HepG2 (cell line): ENCODE data around the gene HMCN2. TPM values are rescaled to one million over a fixed set of nuclear protein-coding genes. Genes with fewer than 3 reads are reported as not detected.

ENCODE experiments used
- ARHGAP35 ChIP-seq: sonication (generic); formaldehyde crosslinking; IDR thresholded peaks from 2 replicates; pipeline ENCODE4 v1.9.0; 2022; ENCODE audit warnings: mild to moderate bottlenecking, inconsistent platforms, moderate library complexity, missing genetic modification reagents, borderline replicate concordance
- EHMT2 ChIP-seq: fragments of 200-600 bp; sonication (generic); IDR thresholded peaks from 2 replicates; pipeline ENCODE4 v1.7.0; 2017; ENCODE audit warnings: antibody characterized with exemption, low read depth, low read length, borderline replicate concordance
- ERF ChIP-seq: IDR thresholded peaks from 2 replicates; pipeline ENCODE4 v1.6.1; 2018; ENCODE audit warnings: missing biosample characterization, missing genetic modification reagents
- FOXO1 ChIP-seq: sonication (generic); formaldehyde crosslinking; IDR thresholded peaks from 2 replicates; pipeline ENCODE4 v1.4.0; 2020; ENCODE audit warnings: missing genetic modification reagents
- HOXA5 ChIP-seq: sonication (generic); formaldehyde crosslinking; IDR thresholded peaks from 2 replicates; pipeline ENCODE4 v1.4.0; 2020; ENCODE audit warnings: missing genetic modification reagents
- IRF1 ChIP-seq: sonication (generic); formaldehyde crosslinking; IDR thresholded peaks from 2 replicates; pipeline ENCODE4 v1.4.0; 2020; ENCODE audit warnings: low read depth, mild to moderate bottlenecking, missing genetic modification reagents
- KDM1A ChIP-seq: IDR thresholded peaks from 2 replicates; pipeline ENCODE4 v1.6.1; 2016; ENCODE audit warnings: missing compliant biosample characterization
- POGZ ChIP-seq: sonication (generic); formaldehyde crosslinking; IDR thresholded peaks from 2 replicates; pipeline ENCODE4 v1.4.0; 2020; ENCODE audit warnings: mild to moderate bottlenecking, missing genetic modification reagents
- PRDM4 ChIP-seq: sonication (generic); formaldehyde crosslinking; IDR thresholded peaks from 2 replicates; pipeline ENCODE4 v1.9.0; 2021; ENCODE audit warnings: missing genetic modification reagents, borderline replicate concordance
- SYNCRIP ChIP-seq: fragments of 200-400 bp; formaldehyde crosslinking; IDR thresholded peaks from 2 replicates; pipeline ENCODE4 v1.6.1; 2018; ENCODE audit warnings: mild to moderate bottlenecking, low read depth, low read length; ENCODE audit not compliant: insufficient read depth
- ZBTB40 ChIP-seq, 2 experiments: fragments of 450-650 bp in 1 of 2; sonication (generic) in 1 of 2; formaldehyde crosslinking in 1 of 2; IDR thresholded peaks; 2 replicates each; pipeline versions ENCODE4 v1.6.1 to v1.8.0; 2016 to 2022; ENCODE audit warnings: antibody characterized with exemption in 1 of 2, mild to moderate bottlenecking in 1 of 2, missing genetic modification reagents in 1 of 2
- ZC3H4 ChIP-seq: sonication (generic); formaldehyde crosslinking; IDR thresholded peaks from 2 replicates; pipeline ENCODE4 v1.4.0; 2020; ENCODE audit warnings: missing genetic modification reagents, borderline replicate concordance
- ZNF234 ChIP-seq: sonication (generic); formaldehyde crosslinking; conservative IDR thresholded peaks from 2 replicates; pipeline ENCODE4 v1.5.1; 2020; ENCODE audit warnings: mild to moderate bottlenecking, missing genetic modification reagents
- ZNF275 ChIP-seq: sonication (generic); formaldehyde crosslinking; IDR thresholded peaks from 2 replicates; pipeline ENCODE4 v1.8.0; 2022; ENCODE audit warnings: missing genetic modification reagents, mild to moderate bottlenecking, inconsistent platforms, borderline replicate concordance
- polyA plus RNA-seq, 8 experiments: library from polyadenylated mRNA; depleted of rRNA in 3 of 8; stranded (reverse) in 7 of 8; unstranded in 1 of 8; fragments of >200 nt; fragmentation: Illumina TruSeq in 4 of 8; extraction: Trizol in 4 of 8; gene quantifications; 2 replicates each; pipeline versions ENCODE4 v1.2.1 to v1.2.3, GENCODE V29; 2011 to 2016; ENCODE audit warnings: low read depth in 4 of 8, missing spikeins in 1 of 8, mixed read lengths in 1 of 8; ENCODE audit not compliant: insufficient read depth in 1 of 8
- total RNA-seq, 5 experiments: library from RNA; depleted of rRNA; stranded (reverse); fragments of >200 nt; fragmentation: Illumina TruSeq; extraction: Trizol; gene quantifications; 2 replicates each; pipeline ENCODE4 v1.2.3, GENCODE V29; 2016; ENCODE audit warnings: low read depth in 1 of 5

HMCN2 gene
- total and polyA plus RNA-seq, 2 of the 13 experiments (the other 11 are each of a cell fraction or from before 2014, with no cell fraction given), result 0.09 TPM; not detected in 1

GRCh38 chr9:130450344-130451003 lies 184.9 kb downstream of the HMCN2 start (continued):
- no peak; the same call in 1 of the 2 replicates for TF ChIP-seq ZNF275 (CRISPR knock-in tag)
- no peak for TF ChIP-seq ZBTB40 (IDR thresholded peaks at IDR 0.05)
- TF ChIP-seq ZBTB40 (CRISPR knock-in tag; IDR thresholded peaks at IDR 0.05), result 0 out of 2 replicates have a peak, but pooled peaks have one; percentile 55
- TF ChIP-seq EHMT2, result no peak
- 0 out of 2 replicates have a peak, but pooled peaks have one; percentile 66 for TF ChIP-seq PRDM4 (CRISPR knock-in tag)
- TF ChIP-seq ARHGAP35, result peak; percentile 85
- no peak for TF ChIP-seq POGZ (CRISPR knock-in tag)
- peak; percentile 98 for TF ChIP-seq ERF (CRISPR knock-in tag)
- TF ChIP-seq SYNCRIP, result no peak
- TF ChIP-seq IRF1 (CRISPR knock-in tag), result 0 out of 2 replicates have a peak, but pooled peaks have one; percentile 74
- no peak for TF ChIP-seq ZC3H4 (CRISPR knock-in tag)
- TF ChIP-seq KDM1A (CRISPR knock-in tag), result 0 out of 2 replicates have a peak, but pooled peaks have one; percentile 59
- TF ChIP-seq ZNF234 (CRISPR knock-in tag), result no peak
- TF ChIP-seq FOXO1, result peak; percentile 80; the same call in 1 of the 2 replicates
- peak; percentile 93 for TF ChIP-seq HOXA5 (CRISPR knock-in tag)
